Kidney (tissue), 14 donors: ENCODE results near the gene MEIOB. TPM values are rescaled to one million over a fixed set of nuclear protein-coding genes. Genes with fewer than 3 reads are reported as not detected.

Experiments
- DNase-seq, 5 donors: peaks; one replicate each; pipeline ENCODE4 v3.0.0-alpha.2; 2013 to 2020
- FAIRE-seq: peaks from 2 replicates; lab custom pipeline; 2012; peaks lifted over from hg19 to GRCh38; lab: Jason Lieb, UNC
- H3K27ac ChIP-seq, 2 donors: one replicate each; pipeline ENCODE4 v1.7.0; 2013; ENCODE audit warnings: low read depth in 2 of 2, low read length in 2 of 2, inconsistent platforms in 1 of 2
- H3K27me3 ChIP-seq: one replicate; pipeline ENCODE4 v1.7.1; 2013; ENCODE audit warnings: low read length, inconsistent platforms; ENCODE audit not compliant: control insufficient read depth, insufficient read depth
- H3K36me3 ChIP-seq, 3 donors: one replicate each; pipeline versions ENCODE4 v1.7.0 to v1.7.1; 2013; ENCODE audit warnings: low read length in 3 of 3, control low read depth in 1 of 3, inconsistent platforms in 1 of 3; ENCODE audit not compliant: insufficient read depth in 3 of 3, control insufficient read depth in 2 of 3
- H3K4me1 ChIP-seq, 3 donors: one replicate each; pipeline versions ENCODE4 v1.7.0 to v1.7.1; 2013; ENCODE audit warnings: low read length in 3 of 3, inconsistent platforms in 1 of 3, low read depth in 1 of 3; ENCODE audit not compliant: control insufficient read depth in 2 of 3, insufficient read depth in 2 of 3
- H3K4me3 ChIP-seq, 3 donors: one replicate each; pipeline versions ENCODE4 v1.7.0 to v1.8.1; 2013; ENCODE audit warnings: low read length in 3 of 3, control low read depth in 1 of 3, inconsistent platforms in 1 of 3
- H3K9ac ChIP-seq, 3 donors: one replicate each; pipeline versions ENCODE4 v1.7.0 to v1.7.1; 2013; ENCODE audit warnings: low read length in 3 of 3, control low read depth in 1 of 3, inconsistent platforms in 1 of 3
- H3K9me3 ChIP-seq, 3 donors: one replicate each; pipeline versions ENCODE4 v1.7.0 to v1.7.1; 2013; ENCODE audit warnings: low read length in 3 of 3, control low read depth in 1 of 3, inconsistent platforms in 1 of 3; ENCODE audit not compliant: control insufficient read depth in 2 of 3, insufficient read depth in 1 of 3
- intact Hi-C: fragments of 100-400 bp; cut with DNase I; formaldehyde crosslinking; loops from one replicate; pipeline ENCODE4 v1.11.1; 2022
- polyA plus RNA-seq: library from polyadenylated mRNA; stranded (reverse); fragments of 350-450 nt; fragmentation: Illumina TruSeq; extraction: RNeasy Lipid Tissue Mini Kit (QIAGEN cat#74804); gene quantifications from one replicate; pipeline ENCODE4 v1.2.3, GENCODE V29; 2014; ENCODE audit warnings: low read depth, low replicate concordance; ENCODE audit not compliant: insufficient read depth
- total RNA-seq: library from RNA; stranded (reverse); fragmentation: NEBNext Ultra II Directional; extraction: Animal tissue kit (Norgen Biotek cat#: 25700); gene quantifications from one replicate; pipeline ENCODE4 v1.2.1, GENCODE V29; 2021
- TF ChIP-seq, protein P1 (sequence below): IDR thresholded peaks from 3 replicates; pipeline ENCODE4 v1.5.1; 2012; ENCODE audit warnings: mild to moderate bottlenecking, moderate library complexity, borderline replicate concordance; ENCODE audit not compliant: insufficient read depth; ENCODE audit errors: extremely low read depth
- donor health status: control.
- donor health status: control.
- donor health status: control.
- donor health status: control.
- donor health status: control.
- donor health status: DM: yes; HTN: yes; CAD: no.
- donor health status: Normal renal cell carcinoma (clear cell type).

MEIOB gene
- total and polyA plus RNA-seq, 2 donors from 2014 or later, result 0.16 to 1.4 TPM

DNA sequence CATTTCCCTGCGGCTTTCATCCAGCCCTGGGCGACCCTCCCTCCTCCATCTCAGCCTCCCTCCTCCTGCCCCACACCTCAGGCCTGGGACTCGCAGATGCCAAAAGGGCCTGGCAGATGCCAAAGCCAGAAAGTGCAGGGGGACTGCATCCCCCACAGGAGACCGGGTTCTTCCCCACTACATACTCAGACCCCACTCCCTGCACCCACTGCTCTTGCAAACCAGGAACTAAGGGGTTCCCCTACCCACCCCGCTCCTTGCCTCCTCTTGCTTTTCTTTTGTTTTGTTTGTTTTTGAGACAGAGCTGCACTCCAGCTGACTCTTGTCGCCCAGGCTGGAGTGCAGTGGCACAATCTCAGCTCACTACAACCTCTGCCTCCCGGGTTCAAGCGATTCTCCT, 43.0 kb upstream of the MEIOB start:
- Histone ChIP-seq H3K27me3 (peaks cover 14% of the 10 kb centered on the region), H3K9ac (no peak overlapping the region), H3K9me3 (no peaks in the 10 kb centered on the region), H3K4me1 (no peaks in the 10 kb centered on the region), H3K27ac (no peak overlapping the region), H3K36me3 (no peaks in the 10 kb centered on the region), H3K4me3 (no peak overlapping the region)
- TF ChIP-seq, protein P1, sequence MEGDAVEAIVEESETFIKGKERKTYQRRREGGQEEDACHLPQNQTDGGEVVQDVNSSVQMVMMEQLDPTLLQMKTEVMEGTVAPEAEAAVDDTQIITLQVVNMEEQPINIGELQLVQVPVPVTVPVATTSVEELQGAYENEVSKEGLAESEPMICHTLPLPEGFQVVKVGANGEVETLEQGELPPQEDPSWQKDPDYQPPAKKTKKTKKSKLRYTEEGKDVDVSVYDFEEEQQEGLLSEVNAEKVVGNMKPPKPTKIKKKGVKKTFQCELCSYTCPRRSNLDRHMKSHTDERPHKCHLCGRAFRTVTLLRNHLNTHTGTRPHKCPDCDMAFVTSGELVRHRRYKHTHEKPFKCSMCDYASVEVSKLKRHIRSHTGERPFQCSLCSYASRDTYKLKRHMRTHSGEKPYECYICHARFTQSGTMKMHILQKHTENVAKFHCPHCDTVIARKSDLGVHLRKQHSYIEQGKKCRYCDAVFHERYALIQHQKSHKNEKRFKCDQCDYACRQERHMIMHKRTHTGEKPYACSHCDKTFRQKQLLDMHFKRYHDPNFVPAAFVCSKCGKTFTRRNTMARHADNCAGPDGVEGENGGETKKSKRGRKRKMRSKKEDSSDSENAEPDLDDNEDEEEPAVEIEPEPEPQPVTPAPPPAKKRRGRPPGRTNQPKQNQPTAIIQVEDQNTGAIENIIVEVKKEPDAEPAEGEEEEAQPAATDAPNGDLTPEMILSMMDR, result no peak
- intact Hi-C loops, result no loop called here
- DNase-seq (no peak), FAIRE-seq (no peak)

- no peak for FAIRE-seq
These were observed 42.2 kb upstream of the MEIOB start for GRCh38 chr16:1914084-1914608.

GRCh38 chr16:1913327-1914083, 41.5 kb upstream of the MEIOB start:
- DNase-seq (peak in 2 of 5 donors; percentile 46 to 86), FAIRE-seq (no peak)
- intact Hi-C loops, result no loop called here
- no peak overlapping the region for H3K9ac ChIP-seq
- no peaks in the 10 kb centered on the region for H3K36me3 ChIP-seq
- no peak overlapping the region for H3K27ac ChIP-seq
- peaks cover 4% of the 10 kb centered on the region for H3K27me3 ChIP-seq
- no peaks in the 10 kb centered on the region for H3K4me1 ChIP-seq
- TF ChIP-seq, protein P1, result no peak
- no peak overlapping the region for H3K4me3 ChIP-seq
- H3K9me3 ChIP-seq, result no peaks in the 10 kb centered on the region

More at GRCh38 chr16:1914084-1914608, 42.2 kb upstream of the MEIOB start:
- Histone ChIP-seq H3K36me3 (no peaks in the 10 kb centered on the region), H3K27ac (no peak overlapping the region), H3K4me1 (no peaks in the 10 kb centered on the region), H3K27me3 (peaks cover 9% of the 10 kb centered on the region), H3K4me3 (no peak overlapping the region), H3K9ac (no peak overlapping the region), H3K9me3 (no peaks in the 10 kb centered on the region)
- DNase-seq, result peak in 1 of 5 donors; percentile 49
- intact Hi-C loops, result no loop called here
- TF ChIP-seq, protein P1, result no peak
